Erythroblast (primary cell): ENCODE measurements around the gene STARD10.
A peak's percentile ranks its signal among the peaks of the same experiment; 100 is the strongest.

ENCODE experiments used
- DNase-seq, 2 experiments: peaks; one replicate each; lab custom pipeline; 2025; lab: John Stamatoyannopoulos, UW
- GATA1 ChIP-seq: IDR thresholded peaks from 2 replicates; pipeline ENCODE4 v1.6.1; 2011; ENCODE audit warnings: low read depth, mild to moderate bottlenecking, control low read depth, low read length, moderate library complexity
- POLR2A ChIP-seq: IDR thresholded peaks from 2 replicates; pipeline ENCODE4 v1.6.1; 2011; ENCODE audit warnings: mild to moderate bottlenecking, low read length

Gene STARD10

GRCh38 chr11:72793425-72794367 is at the start of gene STARD10:
TSS of gene STARD10 (minus strand) at chr11:72794047. CDS start at chr11:72781181, 12,866 bp downstream.
- peak; percentile 97 to 99 for DNase-seq
- TF ChIP-seq POLR2A (peak; percentile 49), GATA1 (no peak)

GRCh38 chr11:72842653-72843330 is 48.9 kb upstream of the STARD10 start:
- no peak for DNase-seq
- TF ChIP-seq GATA1 (no peak), POLR2A (no peak)

GRCh38 chr11:72842126-72842525 is 48.3 kb upstream of the STARD10 start:
- no peak for TF ChIP-seq POLR2A
- no peak for TF ChIP-seq GATA1
- no peak for DNase-seq

GRCh38 chr11:72841397-72841796 is 47.5 kb upstream of the STARD10 start:
- TF ChIP-seq POLR2A (no peak), GATA1 (no peak)
- no peak for DNase-seq

- DNase-seq: no peak
- TF ChIP-seq GATA1: no peak
- TF ChIP-seq POLR2A: no peak
Observed at GRCh38 chr11:72840780-72841179, 46.9 kb upstream of the STARD10 start.

GRCh38 chr11:72838691-72839305 is 45.0 kb upstream of the STARD10 start:
- no peak for TF ChIP-seq POLR2A
- no peak for TF ChIP-seq GATA1
- DNase-seq: no peak

GRCh38 chr11:72836111-72836510 is 42.3 kb upstream of the STARD10 start:
- DNase-seq: no peak

GRCh38 chr11:72834905-72835304 is 41.1 kb upstream of the STARD10 start:
- TF ChIP-seq GATA1 (no peak), POLR2A (no peak)
- DNase-seq: no peak

More at GRCh38 chr11:72836111-72836510, 42.3 kb upstream of the STARD10 start:
- no peak for TF ChIP-seq GATA1
- no peak for TF ChIP-seq POLR2A

GRCh38 chr11:72833811-72834493 is 40.1 kb upstream of the STARD10 start:
- TF ChIP-seq POLR2A: no peak
- TF ChIP-seq GATA1: no peak
- no peak for DNase-seq

GRCh38 chr11:72833083-72833733 is 39.4 kb upstream of the STARD10 start:
- no peak for TF ChIP-seq GATA1
- TF ChIP-seq POLR2A: peak; percentile 20

GRCh38 chr11:72832301-72833082 is 38.6 kb upstream of the STARD10 start:
- DNase-seq: no peak
- TF ChIP-seq POLR2A (no peak), GATA1 (no peak)

More at GRCh38 chr11:72833083-72833733, 39.4 kb upstream of the STARD10 start:
- DNase-seq: no peak

- peak; percentile 66 to 80 for DNase-seq
- no peak for TF ChIP-seq POLR2A
- TF ChIP-seq GATA1: no peak
Observed at GRCh38 chr11:72831521-72832300, 37.9 kb upstream of the STARD10 start.
